Stimulated activated CD8-positive, alpha-beta memory T cell treated with anti-CD3 and anti-CD28 coated beads, Interleukin-12 subunit alpha, Interleukin-12 subunit beta, amount 100 ng/mL, for 24 hours (primary cell): ENCODE measurements around the gene TCAP.
"Not testable (repeated sequence)": the region's sequence is repeated elsewhere in the genome, so short reads cannot be mapped to it uniquely, and the experiment has no call there.

Source experiments
- DNase-seq: peaks from one replicate; pipeline ENCODE4 v3.0.0-alpha.2; 2020; ENCODE audit errors: extremely low read depth

Gene TCAP

GRCh38 chr17:39704821-39705551 lies 39.8 kb downstream of the TCAP start:
- no peak for DNase-seq

GRCh38 chr17:39705786-39706348 lies 40.7 kb downstream of the TCAP start:
- DNase-seq = no peak

- DNase-seq = no peak
Measured at GRCh38 chr17:39706383-39706782, 41.2 kb downstream of the TCAP start.

- DNase-seq = no peak
Measured at GRCh38 chr17:39706921-39707337, 41.8 kb downstream of the TCAP start.

GRCh38 chr17:39709319-39709997 lies 44.3 kb downstream of the TCAP start:
- DNase-seq = no peak

GRCh38 chr17:39709998-39710964 lies 45.1 kb downstream of the TCAP start:
- DNase-seq = no peak

- DNase-seq = not testable (repeated sequence)
Measured at GRCh38 chr17:39711071-39711470, 45.9 kb downstream of the TCAP start.

GRCh38 chr17:39711851-39712250 lies 46.7 kb downstream of the TCAP start:
- DNase-seq = no peak

GRCh38 chr17:39714234-39714633 lies 49.1 kb downstream of the TCAP start:
- DNase-seq = no peak

GRCh38 chr17:39715375-39716072 lies 50.4 kb downstream of the TCAP start:
- DNase-seq = no peak
